Astrocyte (in vitro differentiated cells and primary cell): ENCODE results near the gene MIB1.

Source experiments
- EZH2 ChIP-seq: IDR thresholded peaks from 2 replicates; pipeline ENCODE4 v1.6.1; 2012; ENCODE audit warnings: mild to moderate bottlenecking, low read length, inconsistent platforms; ENCODE audit not compliant: insufficient read depth
- TF ChIP-seq, protein P1 (sequence below): IDR thresholded peaks from 2 replicates; pipeline ENCODE4 v1.5.1; 2011; ENCODE audit warnings: low read depth, mild to moderate bottlenecking, inconsistent platforms, low read length, moderate library complexity; ENCODE audit not compliant: insufficient read depth

DNA sequence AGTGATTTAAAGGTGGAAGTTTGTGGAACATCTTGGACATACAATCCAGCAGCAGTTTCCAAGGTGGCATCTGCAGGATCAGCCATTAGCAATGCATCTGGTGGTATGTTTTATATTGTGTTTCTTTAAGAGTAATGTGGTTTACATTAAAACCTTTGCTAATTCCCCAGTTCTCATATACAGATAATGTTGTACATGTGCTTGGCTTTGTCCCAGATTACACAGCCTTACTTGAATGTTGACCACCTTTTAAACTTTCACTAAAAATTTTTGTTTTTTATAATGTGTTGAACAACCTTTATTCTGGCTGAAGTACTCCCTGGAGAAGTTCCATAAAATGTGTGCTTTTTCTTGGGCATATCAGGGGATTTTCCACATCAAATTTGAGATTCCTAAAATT lies 57.5 kb downstream of the MIB1 start:
- TF ChIP-seq, protein P1, sequence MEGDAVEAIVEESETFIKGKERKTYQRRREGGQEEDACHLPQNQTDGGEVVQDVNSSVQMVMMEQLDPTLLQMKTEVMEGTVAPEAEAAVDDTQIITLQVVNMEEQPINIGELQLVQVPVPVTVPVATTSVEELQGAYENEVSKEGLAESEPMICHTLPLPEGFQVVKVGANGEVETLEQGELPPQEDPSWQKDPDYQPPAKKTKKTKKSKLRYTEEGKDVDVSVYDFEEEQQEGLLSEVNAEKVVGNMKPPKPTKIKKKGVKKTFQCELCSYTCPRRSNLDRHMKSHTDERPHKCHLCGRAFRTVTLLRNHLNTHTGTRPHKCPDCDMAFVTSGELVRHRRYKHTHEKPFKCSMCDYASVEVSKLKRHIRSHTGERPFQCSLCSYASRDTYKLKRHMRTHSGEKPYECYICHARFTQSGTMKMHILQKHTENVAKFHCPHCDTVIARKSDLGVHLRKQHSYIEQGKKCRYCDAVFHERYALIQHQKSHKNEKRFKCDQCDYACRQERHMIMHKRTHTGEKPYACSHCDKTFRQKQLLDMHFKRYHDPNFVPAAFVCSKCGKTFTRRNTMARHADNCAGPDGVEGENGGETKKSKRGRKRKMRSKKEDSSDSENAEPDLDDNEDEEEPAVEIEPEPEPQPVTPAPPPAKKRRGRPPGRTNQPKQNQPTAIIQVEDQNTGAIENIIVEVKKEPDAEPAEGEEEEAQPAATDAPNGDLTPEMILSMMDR = no peak
- TF ChIP-seq EZH2 = no peak
